ENCODE measurements around the gene ADGRV1. TPM values are rescaled to one million over a fixed set of nuclear protein-coding genes. Genes with fewer than 3 reads are reported as not detected.

The ADGRV1 gene
- total and polyA plus RNA-seq, 9 of the 15 experiments (the other 6 are each of a cell fraction or from before 2014, with no cell fraction given), result 21.7 to 156 (median 58.2) TPM

DNA sequence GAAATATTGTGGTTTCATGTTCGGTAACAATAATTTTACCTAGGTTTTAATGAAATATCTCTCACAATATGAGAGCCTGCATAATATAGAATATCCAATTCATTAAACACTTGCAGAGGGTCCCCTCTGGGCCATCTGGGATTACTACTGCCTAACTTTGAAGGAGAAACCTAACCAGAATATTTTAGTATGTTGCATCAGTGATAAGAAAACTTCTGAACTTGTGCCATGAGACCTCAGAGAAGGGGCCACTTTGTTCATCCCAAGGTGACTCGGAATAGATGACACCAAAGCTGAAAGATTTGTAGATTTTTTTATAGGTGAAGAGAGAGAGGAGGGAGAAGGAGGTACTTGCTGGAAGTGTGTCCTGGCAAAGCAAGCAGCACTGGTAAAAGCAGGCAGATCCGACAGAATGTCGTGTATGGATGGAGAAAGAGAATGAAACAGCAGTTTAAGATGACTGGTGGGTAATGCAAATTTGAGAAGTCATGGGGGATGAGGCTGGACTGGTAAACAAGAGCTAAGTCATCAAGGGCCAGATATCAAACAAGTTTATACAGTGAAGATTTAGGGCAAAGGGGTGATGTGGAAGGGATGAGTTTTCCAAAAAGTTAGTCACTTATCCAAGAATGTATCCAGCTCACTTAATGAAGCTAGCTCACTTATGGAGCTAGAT, 372.3 kb downstream of the ADGRV1 start:
- H2AFZ ChIP-seq (ENCODE audit: low read depth, low read length), result no peak overlapping the region
- FAIRE-seq, result no peak
- TF ChIP-seq E2F3 (CRISPR knock-in tag; IDR thresholded peaks at IDR 0.05), result no peak
- TF ChIP-seq EP400 (IDR thresholded peaks at IDR 0.05), result peak; percentile 26; the same call in 1 of the 2 replicates
- no peak for TF ChIP-seq ZNF586 (CRISPR knock-in tag; conservative IDR thresholded peaks at IDR 0.05)
- TF ChIP-seq SOX6 (IDR thresholded peaks at IDR 0.05), result 0 out of 2 replicates have a peak, but pooled peaks have one; percentile 13
- TF ChIP-seq, protein P1, sequence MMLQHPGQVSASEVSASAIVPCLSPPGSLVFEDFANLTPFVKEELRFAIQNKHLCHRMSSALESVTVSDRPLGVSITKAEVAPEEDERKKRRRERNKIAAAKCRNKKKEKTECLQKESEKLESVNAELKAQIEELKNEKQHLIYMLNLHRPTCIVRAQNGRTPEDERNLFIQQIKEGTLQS (IDR thresholded peaks at IDR 0.05), result peak; percentile 55; the same call in 1 of the 2 replicates
- TF ChIP-seq, protein P1 (CRISPR knock-in tag; conservative IDR thresholded peaks at IDR 0.05), result no peak
- no peak for TF ChIP-seq RBM34 (IDR thresholded peaks at IDR 0.05; ENCODE audit: borderline replicate concordance, insufficient read depth, low read length)
- TF ChIP-seq TRIM24 (IDR thresholded peaks at IDR 0.05), result peak in 1 of 2 experiments; percentile 18; a peak in 2 of 4 replicates
- TF ChIP-seq SMARCE1 (IDR thresholded peaks at IDR 0.05), result peak; percentile 30; the same call in 1 of the 2 replicates
- no peak for TF ChIP-seq PBX2 (CRISPR knock-in tag; IDR thresholded peaks at IDR 0.05; ENCODE audit: low read depth)
- TF ChIP-seq PBX2 (tag; conservative IDR thresholded peaks at IDR 0.05; ENCODE audit: low read depth), result peak; percentile 28; the same call in 1 of the 2 replicates
- peak; percentile 43; the same call in 1 of the 2 replicates for TF ChIP-seq DPF2 (IDR thresholded peaks at IDR 0.05)
- peak; percentile 68; the same call in 1 of the 2 replicates for TF ChIP-seq MAFG (tag; conservative IDR thresholded peaks at IDR 0.05)
- 0 out of 4 replicates have a peak, but pooled peaks of 1 of the 2 experiments have one; percentile 16 for TF ChIP-seq HDAC1 (IDR thresholded peaks at IDR 0.05)
- no peak for TF ChIP-seq POLR2G (IDR thresholded peaks at IDR 0.05; ENCODE audit: low read depth, low read length)
- no peak; the same call in 1 of the 2 replicates for TF ChIP-seq ARID1B (IDR thresholded peaks at IDR 0.05)

More for the DNA sequence above, 372.3 kb downstream of the ADGRV1 start:
- Histone ChIP-seq H4K20me1 (replicated peaks; ENCODE audit: control insufficient read depth, insufficient read depth, low read length) (no peaks in the 10 kb centered on the region), H3K36me3 (ENCODE audit: control insufficient read depth, insufficient read depth, low read length) (no peaks in the 10 kb centered on the region), H3K9ac (ENCODE audit: insufficient read depth in 1 of 2, low read depth in 2 of 2, low read length in 2 of 2) (no peak overlapping the region), H3K27me3 (ENCODE audit: control insufficient read depth in 2 of 2, insufficient read depth in 2 of 2, low read length in 2 of 2) (no peaks in the 10 kb centered on the region), H3K9me3 (replicated peaks; ENCODE audit: control insufficient read depth, insufficient read depth, low read depth, low read length) (no peaks in the 10 kb centered on the region), H3K4me1 (replicated peaks in 1 of 2; ENCODE audit: control insufficient read depth in 2 of 2, insufficient read depth in 2 of 2, low read length in 2 of 2) (peaks cover 0 to 12% of the 10 kb centered on the region in 2 experiments; a peak in 2 of 5 replicates), H3K9me1 (ENCODE audit: control insufficient read depth, insufficient read depth, low read length) (no peaks in the 10 kb centered on the region), H3K4me3 (no peak overlapping the region), H3K79me2 (ENCODE audit: control insufficient read depth, insufficient read depth, low read length) (no peaks in the 10 kb centered on the region), H3K4me2 (ENCODE audit: insufficient read depth, low read length) (peak overlapping the region; percentile 8; the same call in 1 of the 2 replicates), H3K27ac (ENCODE audit: extremely low read depth, low read depth, low read length) (peak overlapping the region; percentile 17; the same call in 1 of the 3 replicates)
- CTCF ChIA-PET (ENCODE audit: low intra/inter-chr PET ratio), result interaction anchor here (2.3 to 3.9 kb wide), 2 partner anchors 454 to 489 kb away, joined by 7 to 28 read pairs; partner anchors contain the start of gene ARRDC3
- BruUV-seq (replicated peaks), result no TSS peak
- intact Hi-C loops (cut with micrococcal nuclease), result loop anchor here (2.0 to 10.0 kb wide), 4 partner anchors 64 to 486 kb away; no protein-coding TSS in a partner anchor
- 32% methylated on average over 4 of the region's 4 CpGs for WGBS (ENCODE audit: insufficient coverage, low coverage, missing lambda C conversion rate)
- DNase-seq (ENCODE audit: extremely low read depth in 1 of 4, low spot score in 3 of 4) (no peak), ATAC-seq (peak; percentile 68)
- in situ Hi-C loops (cut with MboI), result no loop called here
- POLR2A ChIA-PET, result interaction anchor here (0.9 to 1.6 kb wide), 2 partner anchors 56 to 452 kb away, joined by 3 to 7 read pairs; partner anchors contain the start of gene ARRDC3

Data from K562 (cell line).